Panc1 (cell line): ENCODE results near the gene MACROD1.

ENCODE experiments used
- CTCF ChIP-seq: fragments of 450-650 bp; IDR thresholded peaks from 2 replicates; pipeline ENCODE4 v1.5.1; 2017; ENCODE audit warnings: mild to moderate bottlenecking
- POLR2AphosphoS5 ChIP-seq: IDR thresholded peaks from 2 replicates; pipeline ENCODE4 v1.6.1; 2012; ENCODE audit warnings: mild to moderate bottlenecking, low read depth, low read length, moderate library complexity
- REST ChIP-seq, 2 experiments: IDR thresholded peaks; 2 replicates each; pipeline ENCODE4 v1.6.1; 2011 to 2012; ENCODE audit warnings: low read depth in 2 of 2, control low read depth in 1 of 2, low read length in 1 of 2, mild to moderate bottlenecking in 1 of 2, moderate library complexity in 1 of 2; ENCODE audit not compliant: insufficient read depth in 1 of 2
- SIN3A ChIP-seq: IDR thresholded peaks from 2 replicates; pipeline ENCODE4 v1.6.1; 2012; ENCODE audit warnings: low read depth, mild to moderate bottlenecking, low read length, moderate library complexity, borderline replicate concordance; ENCODE audit not compliant: insufficient read depth

- TF ChIP-seq CTCF (no peak), POLR2AphosphoS5 (no peak), SIN3A (no peak), REST (IDR thresholded peaks at IDR 0.05; ENCODE audit: insufficient read depth in 1 of 2, low read depth in 2 of 2, low read length in 1 of 2) (no peak)
Measured at GRCh38 chr11:64118876-64119665, 46.8 kb downstream of the MACROD1 start.
